CD4-positive, alpha-beta T cell treated with Interleukin-17A for 4 hours (primary cell): ENCODE results near the gene SPATS2L.
"Not testable (repeated sequence)": the region's sequence is repeated elsewhere in the genome, so short reads cannot be mapped to it uniquely, and the experiment has no call there.

Experiments used
- DNase-seq: peaks from one replicate; pipeline ENCODE4 v3.0.0-alpha.2; 2020; ENCODE audit warnings: mixed read lengths

The SPATS2L gene

DNA sequence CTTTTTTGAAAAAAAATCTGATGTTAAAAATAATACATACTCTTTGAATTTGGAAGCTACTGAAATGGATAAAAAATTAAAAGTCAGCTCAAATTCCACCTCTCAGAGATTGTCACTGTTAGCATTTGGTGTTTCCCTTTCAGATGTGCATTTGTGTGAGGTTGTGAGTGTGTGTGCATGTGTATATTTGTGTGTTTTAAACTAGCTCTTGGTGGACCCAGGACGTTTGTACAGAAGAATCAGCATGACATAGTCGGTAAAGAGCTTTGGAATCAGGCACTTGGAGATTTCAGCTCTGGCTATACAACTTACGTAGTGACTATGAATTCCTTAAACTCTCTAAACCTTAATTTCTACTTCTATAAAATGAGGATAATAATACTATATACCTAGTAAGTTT, 14.5 kb downstream of the SPATS2L start:
- no peak for DNase-seq

- no peak for DNase-seq
These were observed 15.5 kb downstream of the SPATS2L start for GRCh38 chr2:200321780-200322534.

- DNase-seq, result no peak
These were observed 16.1 kb downstream of the SPATS2L start for GRCh38 chr2:200322607-200323006.

- no peak for DNase-seq
These were observed 17.9 kb downstream of the SPATS2L start for GRCh38 chr2:200324362-200324761.

DNA sequence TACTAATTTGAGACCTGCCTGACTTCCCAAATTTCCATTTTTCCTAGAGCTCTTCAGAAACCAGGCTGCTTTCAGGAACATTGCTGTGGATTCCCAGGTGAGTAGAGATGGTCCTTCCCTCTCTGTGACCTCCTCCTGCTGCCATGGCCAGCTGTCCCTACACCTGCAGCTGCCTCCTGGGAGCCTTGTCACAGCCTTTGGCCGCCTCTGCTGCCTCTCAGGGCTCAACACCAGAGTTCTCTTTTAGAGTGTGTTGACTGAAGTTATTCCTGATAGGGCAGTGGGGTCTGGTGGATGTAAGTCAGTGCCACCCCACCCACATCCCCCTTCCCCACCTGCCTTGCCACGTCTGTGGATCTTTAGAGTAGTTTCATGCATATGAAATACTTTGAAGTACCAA, 22.9 kb downstream of the SPATS2L start:
- DNase-seq, result no peak

DNA sequence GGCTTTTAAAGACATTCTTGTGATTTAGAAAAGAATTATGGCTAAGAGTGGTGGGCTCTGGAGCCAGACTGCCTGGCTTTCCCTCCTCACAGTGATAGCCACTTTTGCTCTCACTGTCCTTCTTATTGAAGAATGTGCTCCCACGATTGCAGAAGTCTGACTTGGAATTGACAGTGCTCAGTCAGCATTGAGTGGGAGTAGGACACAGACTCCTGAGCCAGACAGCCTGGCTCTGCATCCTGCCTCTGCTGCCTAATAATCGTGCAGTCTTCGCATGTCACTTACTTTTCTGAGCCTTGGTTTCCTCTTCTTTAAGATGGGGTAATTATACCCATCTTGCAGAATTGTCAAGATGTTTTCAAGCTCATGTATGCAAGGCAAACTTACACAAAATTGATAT, 23.3 kb downstream of the SPATS2L start:
- DNase-seq, result no peak

DNA sequence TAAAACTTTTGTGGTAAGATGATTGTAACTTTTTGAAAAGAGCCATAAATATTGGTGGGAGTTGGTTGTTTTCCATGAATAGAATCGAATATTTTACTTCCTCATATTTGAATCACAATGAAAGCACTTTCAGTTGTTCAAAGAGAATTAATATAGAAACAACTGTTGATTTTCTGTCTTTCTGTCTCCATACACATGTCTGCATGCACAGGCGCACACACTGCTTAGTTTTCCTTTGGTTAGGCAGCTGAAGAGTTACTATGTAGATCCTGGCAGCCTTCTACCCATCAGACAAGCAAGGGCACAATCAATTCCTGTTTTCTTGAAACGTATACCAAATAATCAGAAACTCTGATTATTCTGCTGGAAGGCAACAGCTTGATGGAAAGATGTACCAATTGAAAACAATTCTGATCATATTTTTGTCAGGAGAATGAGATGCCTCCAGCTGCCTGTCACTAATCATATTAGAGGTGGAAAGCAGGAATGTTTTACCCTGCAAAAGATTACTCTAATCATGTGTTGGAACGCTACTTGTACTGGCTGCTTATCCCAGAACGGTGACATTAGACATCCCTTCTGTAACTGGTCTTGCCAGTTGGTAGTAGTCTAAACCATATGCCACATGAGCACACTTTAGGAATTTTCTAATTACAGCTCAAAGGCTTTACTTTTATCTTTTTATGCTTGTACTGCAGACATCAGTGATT, 24.0 kb downstream of the SPATS2L start:
- no peak for DNase-seq

- DNase-seq, result no peak
These were observed 24.5 kb downstream of the SPATS2L start for GRCh38 chr2:200331061-200331400.

GRCh38 chr2:200335657-200336056, 29.2 kb downstream of the SPATS2L start:
- DNase-seq, result no peak

- no peak for DNase-seq
These were observed 30.6 kb downstream of the SPATS2L start for GRCh38 chr2:200336980-200337615.

- no peak for DNase-seq
These were observed 31.1 kb downstream of the SPATS2L start for GRCh38 chr2:200337621-200338020.

DNA sequence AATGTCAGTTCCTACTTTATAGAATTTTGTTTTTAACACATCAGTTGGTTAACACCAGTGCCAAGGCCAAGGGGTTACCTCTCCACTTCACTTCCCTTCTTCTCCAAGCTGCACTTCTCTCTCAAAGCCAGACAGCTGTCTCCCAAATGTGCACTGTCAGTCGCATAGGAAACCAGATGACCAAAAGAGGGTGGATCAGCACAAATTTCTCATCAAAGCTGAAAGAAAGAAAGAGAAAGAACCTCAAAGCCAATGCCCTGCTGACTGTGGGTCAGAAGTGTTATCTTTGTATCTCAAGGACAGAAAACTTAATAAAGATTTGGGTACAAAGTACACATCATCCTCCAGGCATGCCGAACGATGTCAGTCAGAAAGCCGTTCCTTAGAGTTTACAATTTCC, 32.2 kb downstream of the SPATS2L start:
- DNase-seq, result no peak

- DNase-seq, result no peak
These were observed 34.2 kb downstream of the SPATS2L start for GRCh38 chr2:200340508-200341224.

GRCh38 chr2:200341376-200341775, 34.9 kb downstream of the SPATS2L start:
- no peak for DNase-seq

DNA sequence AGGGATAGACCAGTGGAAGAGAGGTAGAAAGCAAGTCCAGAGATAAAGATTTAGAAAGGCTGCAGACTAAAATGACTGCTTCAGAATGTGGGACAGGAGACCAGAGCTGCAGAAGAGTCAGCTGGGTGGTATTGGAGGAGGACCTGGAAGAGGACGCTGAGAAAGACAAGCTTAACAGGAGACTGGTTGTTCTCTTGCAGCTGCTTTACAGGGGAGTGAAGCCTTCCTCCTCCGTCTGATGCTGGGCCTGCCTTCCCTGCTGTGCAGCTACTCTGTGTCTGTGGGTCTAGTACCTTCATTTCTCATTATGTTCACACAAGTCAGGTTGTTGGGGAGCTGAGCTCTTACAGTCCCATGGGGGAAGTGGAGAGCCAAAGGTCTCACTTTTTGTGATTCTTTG, 35.7 kb downstream of the SPATS2L start:
- no peak for DNase-seq

GRCh38 chr2:200342654-200343053, 36.2 kb downstream of the SPATS2L start:
- DNase-seq, result no peak

DNA sequence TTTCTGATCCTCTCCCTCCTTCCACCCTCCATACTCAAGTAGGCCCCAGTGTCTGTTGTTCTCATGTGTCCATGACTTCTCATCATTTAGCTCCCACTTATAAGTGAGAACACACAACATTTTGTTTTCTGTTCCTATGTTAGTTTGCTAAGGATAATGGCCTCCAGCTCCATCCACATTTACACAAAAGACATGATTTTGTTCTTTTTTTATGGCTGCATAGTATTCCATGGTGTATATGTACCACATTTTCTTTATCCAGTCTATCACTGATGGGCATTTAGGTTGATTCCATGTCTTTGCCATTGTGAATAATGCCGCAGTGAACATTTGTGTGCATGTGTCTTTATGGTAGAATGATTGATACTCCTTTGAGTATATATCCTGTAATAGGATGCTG, 37.7 kb downstream of the SPATS2L start:
- DNase-seq, result not testable (repeated sequence)

DNA sequence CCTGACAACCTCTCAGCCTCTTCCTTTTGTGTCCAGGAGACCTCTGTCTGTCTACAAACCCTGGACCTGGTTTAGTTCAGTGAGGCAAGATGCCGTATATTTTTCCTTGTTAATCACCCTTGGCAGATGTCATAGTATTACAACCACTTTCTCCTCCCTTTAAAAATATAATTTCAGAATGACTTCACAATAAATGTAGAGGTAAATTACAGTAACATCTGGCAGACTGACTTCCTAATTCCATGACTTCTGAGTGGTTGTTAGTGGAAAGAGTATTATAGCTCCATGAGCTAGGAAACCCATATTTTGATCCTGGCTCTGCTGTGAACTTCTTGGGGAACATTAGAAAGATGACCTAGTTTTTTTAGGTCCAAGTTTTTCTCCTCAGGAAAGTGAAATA, 39.5 kb downstream of the SPATS2L start:
- no peak for DNase-seq

DNA sequence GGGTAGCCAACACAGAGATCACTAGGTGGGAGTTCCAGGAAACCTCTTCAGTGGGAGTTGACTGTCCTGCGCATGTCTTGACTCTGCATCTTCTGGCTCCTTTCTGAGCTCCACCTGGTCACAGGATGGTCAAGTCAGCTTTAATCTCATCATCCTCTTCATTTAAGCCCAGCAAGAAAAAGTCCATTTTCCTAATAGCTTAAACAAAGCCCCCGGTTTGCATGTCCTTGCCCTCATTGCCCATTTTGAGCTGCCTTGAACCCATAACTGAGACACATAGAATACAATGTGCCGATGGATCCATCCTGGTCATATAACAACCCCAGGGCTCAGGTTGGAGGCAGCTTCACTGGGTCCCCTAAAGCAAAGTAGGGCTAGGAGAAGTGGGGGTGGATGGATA, 40.8 kb downstream of the SPATS2L start:
- DNase-seq, result no peak

- DNase-seq, result no peak
These were observed 42.5 kb downstream of the SPATS2L start for GRCh38 chr2:200348897-200349563.

DNA sequence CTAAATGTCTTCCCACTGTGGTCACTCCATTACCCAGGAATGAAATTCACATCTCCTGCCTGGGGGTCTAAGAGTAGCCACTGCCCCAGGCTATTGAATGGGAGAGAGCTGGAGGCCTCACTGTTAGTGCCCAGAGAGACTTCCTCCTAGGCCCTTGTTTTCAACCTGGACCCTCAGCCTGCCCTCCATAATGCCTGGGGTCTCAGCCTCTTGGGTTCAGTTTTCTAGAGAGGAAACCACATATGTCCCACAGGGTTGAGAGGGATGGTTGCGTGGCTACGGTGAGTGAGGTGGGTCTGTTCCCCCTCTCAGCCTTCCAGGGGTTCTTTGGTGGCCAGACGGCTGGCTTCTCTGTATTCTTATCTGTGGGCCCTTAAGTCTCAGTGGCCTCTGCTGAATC, 43.4 kb downstream of the SPATS2L start:
- DNase-seq, result no peak

DNA sequence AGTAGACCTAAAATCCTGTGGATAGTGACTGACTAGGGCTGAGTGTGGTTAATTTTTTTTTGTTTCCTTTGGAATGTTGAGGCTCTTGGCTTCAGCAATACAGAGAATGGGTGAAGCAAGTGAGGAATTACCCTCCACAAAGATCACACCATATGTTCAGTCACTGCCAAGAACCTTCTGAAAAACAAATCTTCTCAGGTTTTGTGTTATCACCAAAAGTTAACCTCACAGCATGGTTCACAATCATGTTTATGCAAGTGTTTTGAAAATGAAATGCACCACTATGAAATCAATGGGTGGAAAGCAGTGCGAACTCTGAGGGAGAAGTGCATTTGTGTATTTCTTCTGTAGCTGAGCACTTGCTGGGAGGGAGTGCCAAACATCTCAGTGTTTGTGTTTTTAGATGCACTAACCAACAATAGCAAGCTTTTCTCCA, 44.4 kb downstream of the SPATS2L start:
- DNase-seq, result no peak

GRCh38 chr2:200351815-200352214, 45.3 kb downstream of the SPATS2L start:
- no peak for DNase-seq
